GM18951 (cell line): ENCODE measurements around the gene COL9A3.

Experiments
- POLR2A ChIP-seq: IDR thresholded peaks from 4 replicates; pipeline ENCODE4 v1.6.1; 2011; ENCODE audit warnings: mild to moderate bottlenecking; ENCODE audit not compliant: insufficient read length, insufficient read depth; ENCODE audit errors: extremely low read depth
- in situ Hi-C: fragments of 300-500 bp; cut with MboI; formaldehyde crosslinking; loops from one replicate; pipeline ENCODE4 v1.12.0; 2022; ENCODE audit warnings: low sequenced_read_pairs, mixed read lengths, inconsistent platforms; ENCODE audit not compliant: unreplicated experiment

The COL9A3 gene

DNA sequence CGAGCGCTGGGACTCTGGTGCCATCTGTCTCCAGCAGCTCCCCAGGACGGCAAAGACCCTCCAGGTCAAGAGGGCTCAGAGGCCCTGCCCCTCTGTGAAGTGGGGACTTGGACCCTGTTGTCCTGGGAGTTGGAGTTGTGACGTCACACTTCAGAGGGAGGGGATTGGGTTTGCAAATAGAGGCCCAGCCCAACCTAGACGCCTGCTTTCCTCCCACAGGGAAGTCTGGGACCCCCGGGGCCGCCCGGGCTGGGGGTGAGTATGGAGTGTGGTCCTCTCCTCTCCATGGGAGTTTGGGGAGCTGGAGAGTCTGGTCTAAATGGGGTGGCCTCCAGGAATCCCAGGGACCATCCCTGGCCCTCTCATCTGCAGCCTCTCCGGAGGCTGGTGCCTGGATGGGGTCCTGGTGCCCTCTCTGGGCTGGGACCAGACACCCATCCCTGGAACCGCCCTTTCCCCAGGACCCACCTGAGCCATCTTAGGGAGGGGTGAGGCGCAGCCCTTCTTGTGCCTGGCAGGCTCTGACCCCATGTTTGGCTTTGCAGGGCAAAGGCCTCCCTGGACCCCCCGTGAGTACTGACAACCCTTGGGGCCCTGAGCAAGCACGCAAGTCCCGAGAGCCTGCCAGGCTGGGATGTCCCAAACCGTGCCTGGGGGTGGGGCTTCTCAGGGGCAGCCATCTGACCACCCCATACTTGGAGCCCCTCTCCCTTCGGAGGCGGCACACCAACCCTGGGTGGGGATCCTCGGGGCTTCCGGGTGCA is 4.3 kb downstream of the COL9A3 start:
- in situ Hi-C loops: no loop called here
- TF ChIP-seq POLR2A: no peak

DNA sequence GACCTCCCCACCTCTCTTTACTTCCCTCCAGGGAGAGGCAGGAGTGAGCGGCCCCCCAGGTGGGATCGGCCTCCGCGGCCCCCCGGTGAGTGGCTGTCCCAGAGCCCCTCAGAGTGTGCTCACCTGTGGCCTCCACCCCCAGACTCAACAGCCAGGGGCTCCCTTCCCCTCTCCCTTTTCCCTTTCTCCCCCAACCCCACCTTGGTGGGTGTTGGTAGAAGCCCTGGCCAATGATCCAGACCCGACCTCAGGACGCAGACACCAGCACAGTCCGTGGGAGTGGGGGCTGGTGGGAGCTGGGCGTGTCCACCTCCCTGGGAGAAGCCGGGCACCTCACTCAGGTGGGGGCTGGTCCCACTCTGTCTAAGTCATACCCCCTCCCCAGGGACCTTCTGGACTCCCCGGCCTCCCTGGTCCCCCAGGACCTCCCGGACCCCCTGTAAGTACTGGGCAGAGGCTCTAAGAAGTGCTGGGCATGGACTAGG is 4.9 kb downstream of the COL9A3 start:
- in situ Hi-C loops: no loop called here

DNA sequence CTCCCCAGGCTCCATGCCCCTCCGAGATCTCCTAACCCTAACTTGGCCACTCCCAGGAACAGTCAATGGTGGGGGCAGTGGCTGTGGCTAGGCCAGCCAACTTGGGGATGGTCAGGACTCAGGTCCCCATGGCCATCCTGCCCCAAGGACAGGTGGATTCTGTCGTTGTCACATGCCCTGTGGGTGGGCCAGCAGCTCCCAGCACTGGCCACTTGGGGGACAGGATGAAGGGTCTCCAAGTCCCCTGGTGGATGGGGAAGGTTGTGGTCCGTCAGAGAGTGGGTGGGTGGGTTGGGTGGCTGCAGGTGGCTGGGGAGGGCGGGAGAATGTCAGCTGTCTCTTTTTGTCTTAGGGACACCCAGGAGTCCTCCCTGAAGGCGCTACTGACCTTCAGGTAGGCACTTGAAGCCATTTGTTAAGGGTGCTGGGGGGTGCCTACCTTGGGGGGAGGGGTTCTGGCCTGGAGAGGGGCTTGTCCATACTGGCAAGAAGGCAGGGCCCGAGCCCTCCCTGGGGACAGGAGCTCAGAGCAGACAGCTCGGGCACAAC is 5.5 kb downstream of the COL9A3 start:
- in situ Hi-C loops: no loop called here
- no peak for TF ChIP-seq POLR2A

More for the DNA sequence above, 4.9 kb downstream of the COL9A3 start:
- TF ChIP-seq POLR2A: no peak

DNA sequence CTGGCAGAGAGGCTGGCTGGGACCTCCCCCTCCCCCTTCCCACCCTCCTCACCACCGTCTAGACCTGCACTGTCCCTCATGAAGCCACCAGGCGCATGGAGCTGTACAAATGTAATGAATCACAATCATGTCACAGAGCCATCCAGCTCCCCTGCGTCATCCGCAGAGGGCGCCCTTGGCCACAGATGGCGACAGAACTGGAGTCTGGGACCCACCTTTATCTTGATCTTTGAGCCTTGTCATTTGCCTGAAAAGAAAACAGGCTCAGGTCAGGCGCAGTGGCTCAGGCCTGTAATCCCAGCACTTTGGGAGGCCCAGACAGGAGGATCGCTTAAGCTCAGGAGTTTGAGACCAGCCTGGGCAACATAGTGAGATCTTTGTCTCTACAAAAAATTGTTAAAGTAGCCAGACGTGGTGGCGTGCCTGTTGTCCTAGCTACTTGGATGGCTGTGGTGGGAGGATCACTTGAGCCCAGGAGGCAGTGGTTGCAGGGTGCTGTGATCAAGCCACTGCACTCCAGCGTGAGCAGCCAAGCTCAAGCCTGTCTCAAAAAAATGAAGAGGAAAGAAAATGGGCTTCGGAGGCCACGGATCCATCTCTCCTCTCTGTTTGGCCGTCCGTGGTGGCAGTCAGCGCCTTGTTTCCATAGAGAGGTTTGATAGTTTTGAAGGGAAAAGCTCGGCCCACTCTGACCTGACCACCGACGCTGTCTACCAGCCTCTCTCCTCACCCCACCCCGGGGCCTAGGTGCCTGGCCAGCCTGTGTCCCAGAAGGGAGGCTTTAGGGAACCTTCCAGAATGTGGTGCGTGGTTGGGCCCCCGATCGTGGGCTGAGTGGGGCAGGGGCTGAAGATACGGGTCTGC is 6.2 kb downstream of the COL9A3 start:
- no peak for TF ChIP-seq POLR2A
- in situ Hi-C loops: no loop called here

DNA sequence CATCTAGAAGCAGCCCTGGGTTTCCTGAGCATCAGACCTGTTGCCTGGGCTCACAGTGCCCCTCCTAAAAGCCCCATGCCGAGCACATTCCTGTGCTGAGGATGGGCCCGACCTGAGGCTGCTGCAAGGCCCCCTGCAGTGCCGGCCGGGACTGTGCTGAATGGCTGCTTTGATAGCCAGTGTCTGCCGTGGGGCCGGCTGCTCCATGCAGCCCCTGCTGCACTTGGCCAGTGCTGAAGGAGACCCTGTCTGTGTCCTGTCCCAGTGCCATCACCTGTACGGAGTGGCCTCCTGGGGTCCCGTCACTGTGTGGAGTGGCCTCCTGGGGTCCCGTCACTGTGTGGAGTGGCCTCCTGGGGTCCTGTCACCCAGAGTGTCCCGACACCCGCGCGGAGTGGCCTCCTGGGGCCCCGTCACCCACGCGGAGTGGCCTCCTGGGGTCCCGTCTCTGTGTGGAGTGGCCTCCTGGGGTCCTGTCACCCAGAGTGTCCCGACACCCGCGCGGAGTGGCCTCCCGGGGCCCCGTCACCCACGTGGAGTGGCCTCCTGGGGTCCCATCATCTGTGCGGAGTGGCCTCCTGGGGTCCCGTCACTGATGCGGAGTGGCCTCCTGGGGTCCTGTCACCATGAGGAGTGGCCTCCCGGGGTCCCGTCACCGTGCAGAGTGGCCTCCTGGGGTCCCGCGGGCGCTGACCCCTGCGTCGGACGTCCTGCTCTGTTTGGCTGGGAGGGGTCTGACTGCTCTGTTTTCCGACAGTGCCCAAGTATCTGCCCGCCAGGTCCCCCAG is 7.0 kb downstream of the COL9A3 start:
- TF ChIP-seq POLR2A: no peak
- in situ Hi-C loops: no loop called here

DNA sequence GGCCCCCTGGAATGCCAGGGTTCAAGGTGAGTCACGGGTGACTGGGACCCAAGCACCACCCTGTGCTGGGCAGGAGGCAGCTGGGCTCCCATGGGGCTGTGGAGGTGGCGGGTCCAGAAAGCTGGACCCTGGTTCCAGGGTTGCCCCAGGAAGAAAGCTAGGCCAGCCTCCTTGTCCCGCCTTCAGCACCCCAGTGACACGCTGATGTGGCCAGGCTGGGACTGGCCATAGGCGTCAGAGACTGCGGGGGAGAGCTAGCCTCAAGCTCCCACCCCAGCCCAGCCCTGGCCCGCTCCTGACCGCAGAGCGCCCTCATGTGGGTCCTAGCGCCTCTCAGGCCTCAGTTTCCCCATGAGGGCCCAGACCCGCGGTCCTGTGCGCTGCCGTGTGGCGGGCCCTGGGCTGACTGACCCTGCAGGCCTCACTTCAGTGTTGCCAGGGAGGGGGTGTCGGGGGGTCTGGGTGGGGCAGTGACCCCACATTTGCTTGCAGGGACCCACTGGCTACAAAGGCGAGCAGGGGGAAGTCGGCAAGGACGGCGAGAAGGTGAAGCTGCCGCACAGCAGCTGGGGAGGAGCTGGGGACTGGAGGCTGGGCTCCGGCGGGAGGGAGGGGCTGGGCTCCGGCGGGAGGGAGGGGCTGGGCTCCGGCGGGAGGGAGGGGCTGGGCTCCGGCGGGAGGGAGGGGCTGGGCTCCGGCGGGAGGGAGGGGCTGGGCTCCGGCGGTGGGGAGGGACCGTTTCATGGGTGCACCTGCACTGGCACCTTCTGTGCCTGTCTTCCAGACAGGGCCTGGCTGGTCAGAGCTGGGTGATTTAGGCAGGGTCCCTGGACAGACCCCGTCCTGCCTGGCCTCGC is 7.9 kb downstream of the COL9A3 start:
- in situ Hi-C loops: no loop called here
- no peak for TF ChIP-seq POLR2A

DNA sequence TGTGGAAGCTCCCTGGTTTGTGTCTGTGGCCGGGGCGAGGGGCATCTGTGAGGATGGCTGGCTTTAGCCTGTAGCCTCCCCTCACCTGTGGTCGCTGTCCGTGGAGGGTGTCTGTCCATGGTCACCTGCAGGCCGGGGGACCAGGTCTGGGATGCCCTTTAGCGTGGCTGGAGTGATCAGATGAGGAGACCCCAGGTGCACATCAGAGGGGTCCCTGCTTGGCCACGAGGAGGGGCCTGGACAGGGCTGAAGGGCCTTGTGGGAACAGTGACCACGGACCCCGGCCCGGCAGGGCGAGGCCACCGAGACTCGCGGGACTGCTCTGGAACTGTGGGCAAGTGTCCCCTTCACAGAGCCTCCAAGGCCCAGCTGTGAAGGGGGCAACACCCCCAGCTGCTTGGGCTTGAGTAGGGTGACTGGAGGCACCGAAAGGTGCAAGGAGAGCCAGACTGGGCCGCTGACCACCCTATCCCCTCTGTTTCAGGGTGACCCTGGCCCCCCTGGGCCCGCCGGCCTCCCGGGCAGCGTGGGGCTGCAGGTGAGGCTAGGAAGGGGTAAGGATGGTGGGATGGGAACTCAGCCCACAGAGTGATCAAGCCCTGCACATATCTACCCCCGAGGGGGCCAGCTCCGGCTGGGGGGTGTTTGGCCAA is 8.6 kb downstream of the COL9A3 start:
- no peak for TF ChIP-seq POLR2A
- in situ Hi-C loops: no loop called here

DNA sequence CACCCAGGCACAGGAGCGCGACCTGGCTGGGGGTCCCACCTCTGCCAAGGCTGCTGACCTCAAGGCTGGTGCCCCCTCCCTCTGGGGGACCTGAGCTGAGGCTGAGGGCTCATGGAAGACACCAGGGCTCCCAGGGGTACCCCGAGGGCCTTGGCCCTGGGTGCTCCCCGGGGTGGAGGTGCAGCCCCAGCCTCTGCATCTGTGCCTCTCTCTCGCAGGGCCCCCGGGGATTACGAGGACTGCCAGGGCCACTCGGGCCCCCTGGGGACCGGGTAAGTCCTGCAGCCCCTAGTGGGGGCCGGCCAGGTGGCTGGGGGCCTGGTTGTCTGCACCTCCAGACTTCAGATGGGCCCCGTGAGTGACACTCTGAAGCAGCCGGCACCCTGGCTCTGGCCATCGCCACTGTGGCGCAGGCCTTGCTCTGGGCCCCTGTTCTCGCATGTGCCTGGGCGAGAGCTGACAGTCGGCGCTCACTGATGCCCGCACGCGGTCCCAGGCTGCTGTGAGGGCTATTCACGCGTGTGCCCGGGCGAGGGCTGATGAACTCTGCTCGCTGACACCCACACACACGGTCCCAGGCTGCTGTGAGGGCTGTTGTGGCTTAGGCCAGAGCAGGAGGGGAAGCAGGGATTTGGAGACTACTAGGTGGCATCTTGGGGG is 9.3 kb downstream of the COL9A3 start:
- in situ Hi-C loops: no loop called here
- no peak for TF ChIP-seq POLR2A

DNA sequence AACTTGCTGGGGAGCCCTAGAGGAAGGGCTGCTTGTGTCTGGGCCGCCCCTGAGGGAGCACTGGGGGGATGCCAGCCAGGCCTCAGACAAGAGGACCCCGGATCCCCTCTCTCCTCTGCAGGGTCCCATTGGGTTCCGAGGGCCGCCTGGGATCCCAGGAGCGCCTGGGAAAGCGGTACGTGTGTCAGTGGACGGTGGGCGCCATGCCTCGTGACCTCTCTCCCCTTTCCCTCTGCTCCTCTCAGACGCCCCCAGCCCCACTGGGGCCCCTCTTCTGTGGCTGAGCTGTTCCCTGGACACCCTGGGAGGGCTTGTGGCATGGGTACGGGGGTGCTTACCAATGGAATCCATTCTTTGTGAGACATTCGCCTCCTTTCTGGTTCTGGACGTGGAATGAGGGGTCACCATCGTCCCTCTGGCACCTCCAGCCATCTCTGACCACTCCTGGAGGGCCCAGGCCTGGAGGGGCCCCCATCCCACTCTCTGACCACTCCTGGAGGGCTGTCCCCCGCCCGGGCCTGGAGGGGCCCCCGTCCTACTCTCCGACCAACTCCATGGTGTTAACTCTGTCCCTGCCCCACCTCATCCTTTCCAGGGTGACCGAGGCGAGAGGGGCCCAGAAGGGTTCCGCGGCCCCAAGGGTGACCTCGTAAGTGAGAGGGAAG is 9.9 kb downstream of the COL9A3 start:
- TF ChIP-seq POLR2A: no peak
- in situ Hi-C loops: no loop called here

DNA sequence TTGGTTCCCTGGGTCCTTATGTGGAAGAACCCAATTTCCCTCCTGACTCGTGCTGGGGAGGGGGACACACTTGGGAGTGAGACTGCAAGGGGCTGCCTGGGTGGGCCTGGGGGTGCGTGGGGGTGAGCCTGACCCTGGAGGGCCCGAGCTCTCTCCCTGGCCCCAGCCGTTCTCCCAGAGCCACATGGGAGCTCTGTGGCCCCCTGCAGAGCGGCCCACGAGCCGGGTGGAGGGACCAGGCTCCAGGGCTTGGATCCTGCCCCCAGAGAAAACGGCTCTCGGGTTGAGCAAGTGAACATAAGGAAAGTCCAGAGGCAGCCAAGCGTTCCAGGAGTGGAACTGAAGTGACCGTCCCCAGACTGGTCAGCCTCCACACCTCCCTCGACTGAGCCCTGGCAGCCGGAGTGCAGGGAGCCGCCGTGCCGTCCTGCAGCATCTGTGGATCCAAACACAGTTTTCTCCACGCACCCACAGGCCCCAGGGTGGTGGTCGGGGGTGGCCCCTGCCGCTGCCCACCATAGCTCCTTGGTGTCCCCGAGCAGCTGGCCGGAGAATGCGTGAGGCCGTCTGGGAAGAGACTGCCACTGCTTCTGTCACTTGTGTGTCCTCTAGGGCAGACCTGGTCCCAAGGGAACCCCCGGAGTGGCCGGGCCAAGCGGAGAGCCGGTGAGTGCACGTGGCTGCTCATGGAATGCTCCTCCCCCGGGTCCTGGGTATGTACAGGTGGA is 10.6 kb downstream of the COL9A3 start:
- in situ Hi-C loops: no loop called here
- TF ChIP-seq POLR2A: no peak

DNA sequence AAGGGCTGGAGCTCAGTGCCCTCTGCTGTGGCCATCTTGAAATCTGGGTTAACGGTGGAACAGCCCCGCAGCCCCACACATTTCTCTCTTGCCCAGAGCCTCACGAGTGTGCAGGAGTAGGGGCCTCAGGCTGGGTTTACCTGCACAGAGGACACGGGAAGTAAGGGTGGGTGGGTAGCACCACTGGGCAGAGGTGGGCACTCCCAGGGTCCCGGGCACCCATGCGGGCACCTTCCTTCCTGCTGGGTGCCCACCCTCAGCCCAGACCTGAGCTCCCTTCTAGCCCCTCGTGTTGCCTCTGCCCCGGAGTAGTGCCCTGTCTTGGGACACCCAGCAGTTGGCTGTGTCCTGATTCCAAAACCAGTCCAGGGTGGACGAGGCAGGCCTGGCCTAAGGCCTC is 11.2 kb downstream of the COL9A3 start:
- no peak for TF ChIP-seq POLR2A
- in situ Hi-C loops: no loop called here
